GM18951 (cell line): ENCODE results near the gene TOR1B.

Experiments
- POLR2A ChIP-seq: IDR thresholded peaks from 4 replicates; pipeline ENCODE4 v1.6.1; 2011; ENCODE audit warnings: mild to moderate bottlenecking; ENCODE audit not compliant: insufficient read length, insufficient read depth; ENCODE audit errors: extremely low read depth
- in situ Hi-C: fragments of 300-500 bp; cut with MboI; formaldehyde crosslinking; loops from one replicate; pipeline ENCODE4 v1.12.0; 2022; ENCODE audit warnings: low sequenced_read_pairs, mixed read lengths, inconsistent platforms; ENCODE audit not compliant: unreplicated experiment

The TOR1B gene

GRCh38 chr9:129779560-129780190 lies 23.3 kb upstream of the TOR1B start:
- in situ Hi-C loops = loop anchor here (5.0 to 25.0 kb wide), 2 partner anchors 47 to 642 kb away; no protein-coding TSS in a partner anchor
- TF ChIP-seq POLR2A = no peak

- no peak for TF ChIP-seq POLR2A
- in situ Hi-C loops = loop anchor here (5.0 to 25.0 kb wide), 2 partner anchors 49 to 644 kb away; no protein-coding TSS in a partner anchor
Observed at GRCh38 chr9:129781131-129781530, 21.9 kb upstream of the TOR1B start.

- in situ Hi-C loops = loop anchor here (5.0 to 25.0 kb wide), 2 partner anchors 50 to 645 kb away; no protein-coding TSS in a partner anchor
- no peak for TF ChIP-seq POLR2A
Observed at GRCh38 chr9:129781981-129782380, 21.0 kb upstream of the TOR1B start.

GRCh38 chr9:129783516-129784361 lies 19.2 kb upstream of the TOR1B start:
- no peak for TF ChIP-seq POLR2A
- in situ Hi-C loops = loop anchor here (5.0 to 25.0 kb wide), 2 partner anchors 51 to 646 kb away; no protein-coding TSS in a partner anchor

GRCh38 chr9:129784970-129785369 lies 18.0 kb upstream of the TOR1B start:
- in situ Hi-C loops = loop anchor here (5.0 to 25.0 kb wide), 2 partner anchors 53 to 648 kb away; no protein-coding TSS in a partner anchor

- no peak for TF ChIP-seq POLR2A
- in situ Hi-C loops = loop anchor here (25.0 kb wide), 1 partner anchor 649 kb away; no protein-coding TSS in a partner anchor
Observed at GRCh38 chr9:129785866-129786265, 17.1 kb upstream of the TOR1B start.

- no peak for TF ChIP-seq POLR2A
- in situ Hi-C loops = loop anchor here (25.0 kb wide), 1 partner anchor 649 kb away; no protein-coding TSS in a partner anchor
Observed at GRCh38 chr9:129786481-129786880, 16.5 kb upstream of the TOR1B start.

- TF ChIP-seq POLR2A = no peak
- in situ Hi-C loops = loop anchor here (25.0 kb wide), 1 partner anchor 657 kb away; no protein-coding TSS in a partner anchor
Observed at GRCh38 chr9:129794549-129794948, 8.4 kb upstream of the TOR1B start.

- in situ Hi-C loops = loop anchor here (25.0 kb wide), 1 partner anchor 659 kb away; no protein-coding TSS in a partner anchor
Observed at GRCh38 chr9:129796029-129796428, 7.0 kb upstream of the TOR1B start.

GRCh38 chr9:129798973-129799372 lies 4.0 kb upstream of the TOR1B start:
- in situ Hi-C loops = loop anchor here (25.0 kb wide), 1 partner anchor 662 kb away; no protein-coding TSS in a partner anchor
- no peak for TF ChIP-seq POLR2A

- TF ChIP-seq POLR2A = no peak
- in situ Hi-C loops = no loop called here
Observed at GRCh38 chr9:129801504-129801903, 1.5 kb upstream of the TOR1B start.

- in situ Hi-C loops = no loop called here
- TF ChIP-seq POLR2A = no peak
Observed at GRCh38 chr9:129803676-129804060, 684 bp downstream of the TOR1B start.

GRCh38 chr9:129806061-129806460 lies 3.1 kb downstream of the TOR1B start:
- TF ChIP-seq POLR2A = no peak
- in situ Hi-C loops = no loop called here
